T-helper 22 cell (primary cell): ENCODE results near the gene MTA3.

ENCODE experiments used
- DNase-seq: peaks from one replicate; pipeline ENCODE4 v3.0.0-alpha.2; 2020; ENCODE audit warnings: low read depth

Gene MTA3

GRCh38 chr2:42787424-42787787, 219.0 kb downstream of the MTA3 start:
- DNase-seq, result no peak

GRCh38 chr2:42787788-42788477, 219.5 kb downstream of the MTA3 start:
- no peak for DNase-seq

- DNase-seq, result no peak
Measured at GRCh38 chr2:42788478-42788793, 220.0 kb downstream of the MTA3 start.

GRCh38 chr2:42788882-42789281, 220.4 kb downstream of the MTA3 start:
- no peak for DNase-seq

GRCh38 chr2:42789751-42790150, 221.3 kb downstream of the MTA3 start:
- DNase-seq, result no peak

GRCh38 chr2:42791606-42792005, 223.2 kb downstream of the MTA3 start:
- no peak for DNase-seq

- DNase-seq, result no peak
Measured at GRCh38 chr2:42792087-42792582, 223.7 kb downstream of the MTA3 start.

GRCh38 chr2:42792583-42793333, 224.3 kb downstream of the MTA3 start, which contains the start of gene HAAO:
HAAO (minus strand) TSS chr2:42792583; CDS start chr2:42792536, 47 bp downstream.
- no peak for DNase-seq

- no peak for DNase-seq
Measured at GRCh38 chr2:42793334-42794270, 225.2 kb downstream of the MTA3 start.

- DNase-seq, result no peak
Measured at GRCh38 chr2:42794271-42795046, 226.0 kb downstream of the MTA3 start.

GRCh38 chr2:42795275-42795674, 226.8 kb downstream of the MTA3 start:
- no peak for DNase-seq

- DNase-seq, result no peak
Measured at GRCh38 chr2:42795841-42796301, 227.4 kb downstream of the MTA3 start.

- no peak for DNase-seq
Measured at GRCh38 chr2:42796427-42797248, 228.2 kb downstream of the MTA3 start.

GRCh38 chr2:42797281-42797680, 228.8 kb downstream of the MTA3 start:
- no peak for DNase-seq

- no peak for DNase-seq
Measured at GRCh38 chr2:42799881-42800280, 231.4 kb downstream of the MTA3 start.

- DNase-seq, result no peak
Measured at GRCh38 chr2:42800461-42800962, 232.1 kb downstream of the MTA3 start.

- no peak for DNase-seq
Measured at GRCh38 chr2:42800981-42801380, 232.5 kb downstream of the MTA3 start.

- DNase-seq, result no peak
Measured at GRCh38 chr2:42801381-42801780, 232.9 kb downstream of the MTA3 start.

- no peak for DNase-seq
Measured at GRCh38 chr2:42802150-42802549, 233.7 kb downstream of the MTA3 start.

- DNase-seq, result no peak
Measured at GRCh38 chr2:42804338-42804737, 235.9 kb downstream of the MTA3 start.
